ENCODE results near the gene RPUSD4. TPM values are rescaled to one million over a fixed set of nuclear protein-coding genes. Genes with fewer than 3 reads are reported as not detected.

The RPUSD4 gene
- total and polyA plus RNA-seq, 2 donors (not counting 1 experiment from before 2014, with no cell fraction given): 24.5 to 50.4 TPM

DNA sequence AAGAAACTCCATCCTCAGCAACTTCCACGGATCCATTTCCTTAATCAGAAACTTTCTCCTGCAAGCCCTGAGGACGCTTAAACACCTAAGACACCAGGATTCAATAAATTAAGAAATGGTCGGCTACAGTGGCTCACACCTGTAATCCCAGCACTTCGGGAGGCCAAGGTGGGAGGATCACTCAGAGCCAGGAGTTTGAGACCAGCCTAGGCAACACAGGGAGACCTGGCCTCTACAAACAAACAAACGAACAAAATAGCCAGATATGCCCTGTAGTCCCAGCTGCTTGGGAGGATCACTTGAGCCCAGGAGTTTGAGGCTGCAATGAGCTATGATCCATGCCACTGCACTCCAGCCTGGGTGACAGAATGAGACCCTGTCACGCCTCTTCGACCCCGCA lies 46.7 kb downstream of the RPUSD4 start:
- Histone ChIP-seq H3K9ac (ENCODE audit: low read length) (no peak overlapping the region), H2AFZ (ENCODE audit: insufficient read depth, low read depth, low read length, poor library complexity, severe bottlenecking) (no peak overlapping the region), H3K4me3 (ENCODE audit: control extremely low read depth in 1 of 5, extremely low read depth in 1 of 5, insufficient read depth in 1 of 5, low read depth in 2 of 5, low read length in 4 of 5) (no peak overlapping the region), H3K4me2 (replicated peaks; ENCODE audit: low read depth, low read length, poor library complexity, severe bottlenecking) (no peak overlapping the region), H3K27me3 (replicated peaks in 1 of 4; ENCODE audit: control extremely low read depth in 1 of 4, control insufficient read depth in 3 of 4, insufficient read depth in 4 of 4, low read length in 3 of 4) (no peaks in the 10 kb centered on the region), H3K9me3 (ENCODE audit: control extremely low read depth in 1 of 3, control insufficient read depth in 2 of 3, insufficient read depth in 1 of 3, low read length in 2 of 3) (no peaks in the 10 kb centered on the region), H3K36me3 (replicated peaks in 1 of 2; ENCODE audit: control extremely low read depth in 1 of 2, control insufficient read depth in 1 of 2, extremely low read depth in 1 of 2, insufficient read depth in 2 of 2, low read length in 1 of 2) (no peaks in the 10 kb centered on the region), H3K79me2 (ENCODE audit: control insufficient read depth, insufficient read depth, low read length) (no peaks in the 10 kb centered on the region), H3K4me1 (ENCODE audit: control insufficient read depth in 2 of 2, insufficient read depth in 2 of 2, low read length in 2 of 2) (no peaks in the 10 kb centered on the region), H4K20me1 (ENCODE audit: control insufficient read depth, insufficient read depth, low read length, poor library complexity, severe bottlenecking) (no peaks in the 10 kb centered on the region), H3K27ac (ENCODE audit: low read length in 2 of 2) (no peak overlapping the region)
- Mint-ChIP-seq H3K4me3 (no peak overlapping the region), H3K27me3 (peaks cover 17% of the 10 kb centered on the region), H3K4me1 (no peaks in the 10 kb centered on the region), H3K27ac (no peak overlapping the region), H3K9me3 (ENCODE audit: insufficient read depth) (no peaks in the 10 kb centered on the region)
- WGBS (ENCODE audit: insufficient coverage): 88% methylated on average over 5 of the region's 8 CpGs
- TF ChIP-seq, protein P1, sequence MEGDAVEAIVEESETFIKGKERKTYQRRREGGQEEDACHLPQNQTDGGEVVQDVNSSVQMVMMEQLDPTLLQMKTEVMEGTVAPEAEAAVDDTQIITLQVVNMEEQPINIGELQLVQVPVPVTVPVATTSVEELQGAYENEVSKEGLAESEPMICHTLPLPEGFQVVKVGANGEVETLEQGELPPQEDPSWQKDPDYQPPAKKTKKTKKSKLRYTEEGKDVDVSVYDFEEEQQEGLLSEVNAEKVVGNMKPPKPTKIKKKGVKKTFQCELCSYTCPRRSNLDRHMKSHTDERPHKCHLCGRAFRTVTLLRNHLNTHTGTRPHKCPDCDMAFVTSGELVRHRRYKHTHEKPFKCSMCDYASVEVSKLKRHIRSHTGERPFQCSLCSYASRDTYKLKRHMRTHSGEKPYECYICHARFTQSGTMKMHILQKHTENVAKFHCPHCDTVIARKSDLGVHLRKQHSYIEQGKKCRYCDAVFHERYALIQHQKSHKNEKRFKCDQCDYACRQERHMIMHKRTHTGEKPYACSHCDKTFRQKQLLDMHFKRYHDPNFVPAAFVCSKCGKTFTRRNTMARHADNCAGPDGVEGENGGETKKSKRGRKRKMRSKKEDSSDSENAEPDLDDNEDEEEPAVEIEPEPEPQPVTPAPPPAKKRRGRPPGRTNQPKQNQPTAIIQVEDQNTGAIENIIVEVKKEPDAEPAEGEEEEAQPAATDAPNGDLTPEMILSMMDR (IDR thresholded peaks at IDR 0.05): no peak
- TF ChIP-seq EZH2 (IDR thresholded peaks at IDR 0.05; ENCODE audit: borderline replicate concordance, insufficient read depth, low read depth, low read length, poor library complexity, severe bottlenecking): no peak
- DNase-seq (no peak), ATAC-seq (ENCODE audit: low read depth) (no peak)
- intact Hi-C loops (cut with micrococcal nuclease): no loop called here
- ChIA-PET CTCF (no interaction called here), POLR2A (no interaction called here)

DNA sequence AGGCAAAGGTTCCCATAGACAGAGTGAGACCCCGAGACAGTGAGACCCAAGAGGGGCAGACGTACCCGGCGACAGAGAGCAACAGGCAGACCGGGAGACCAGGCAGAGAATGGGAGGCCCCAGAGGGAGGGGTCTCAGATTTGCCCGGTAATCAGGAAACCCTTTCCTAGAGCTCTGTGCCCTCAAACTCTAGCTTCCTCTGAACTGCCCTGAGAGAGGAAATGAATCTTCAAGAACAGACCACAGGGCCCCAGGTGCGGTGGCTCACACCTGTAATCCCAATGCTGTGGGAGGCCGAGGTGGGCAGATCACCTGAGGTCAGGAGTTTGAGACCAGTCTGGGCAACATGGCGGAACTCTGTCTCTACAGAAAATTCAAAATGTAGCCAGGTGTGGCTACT lies 47.7 kb downstream of the RPUSD4 start:
- no peak for ATAC-seq (ENCODE audit: low read depth)
- H3K9me3 Mint-ChIP-seq (ENCODE audit: insufficient read depth): no peaks in the 10 kb centered on the region
- H3K4me3 Mint-ChIP-seq: no peak overlapping the region
- ChIA-PET CTCF (no interaction called here), POLR2A (no interaction called here)
- Histone ChIP-seq H3K27me3 (replicated peaks in 1 of 4; ENCODE audit: control extremely low read depth in 1 of 4, control insufficient read depth in 3 of 4, insufficient read depth in 4 of 4, low read length in 3 of 4) (no peaks in the 10 kb centered on the region), H3K4me3 (ENCODE audit: control extremely low read depth in 1 of 5, extremely low read depth in 1 of 5, insufficient read depth in 1 of 5, low read depth in 2 of 5, low read length in 4 of 5) (no peak overlapping the region), H3K9ac (ENCODE audit: low read length) (no peak overlapping the region), H3K4me1 (ENCODE audit: control insufficient read depth in 2 of 2, insufficient read depth in 2 of 2, low read length in 2 of 2) (no peaks in the 10 kb centered on the region), H3K27ac (ENCODE audit: low read length in 2 of 2) (no peak overlapping the region), H3K4me2 (replicated peaks; ENCODE audit: low read depth, low read length, poor library complexity, severe bottlenecking) (no peak overlapping the region), H3K36me3 (replicated peaks in 1 of 2; ENCODE audit: control extremely low read depth in 1 of 2, control insufficient read depth in 1 of 2, extremely low read depth in 1 of 2, insufficient read depth in 2 of 2, low read length in 1 of 2) (no peaks in the 10 kb centered on the region), H3K79me2 (ENCODE audit: control insufficient read depth, insufficient read depth, low read length) (no peaks in the 10 kb centered on the region), H3K9me3 (ENCODE audit: control extremely low read depth in 1 of 3, control insufficient read depth in 2 of 3, insufficient read depth in 1 of 3, low read length in 2 of 3) (no peaks in the 10 kb centered on the region), H2AFZ (ENCODE audit: insufficient read depth, low read depth, low read length, poor library complexity, severe bottlenecking) (no peak overlapping the region), H4K20me1 (ENCODE audit: control insufficient read depth, insufficient read depth, low read length, poor library complexity, severe bottlenecking) (no peaks in the 10 kb centered on the region)
- 45% methylated on average over 9 of the region's 9 CpGs for WGBS (ENCODE audit: insufficient coverage)
- H3K4me1 Mint-ChIP-seq: no peaks in the 10 kb centered on the region
- TF ChIP-seq EZH2 (IDR thresholded peaks at IDR 0.05; ENCODE audit: borderline replicate concordance, insufficient read depth, low read depth, low read length, poor library complexity, severe bottlenecking): no peak
- DNase-seq: no peak
- intact Hi-C loops (cut with micrococcal nuclease): no loop called here
- H3K27me3 Mint-ChIP-seq: peaks cover 17% of the 10 kb centered on the region
- no peak overlapping the region for H3K27ac Mint-ChIP-seq

Data from B cell (primary cell).